Smooth muscle cell (in vitro differentiated cells): ENCODE data around the gene FASTK. TPM values are rescaled to one million over a fixed set of nuclear protein-coding genes. Genes with fewer than 3 reads are reported as not detected.

Source experiments
- DNase-seq: peaks from one replicate; lab custom pipeline; 2025; ENCODE audit not compliant: unreplicated experiment; lab: John Stamatoyannopoulos, UW
- H2AFZ ChIP-seq: fragments of 200-600 bp; sonication (generic); 2 replicates; pipeline ENCODE4 v1.6.0; 2016; ENCODE audit warnings: antibody characterized with exemption, low read depth, mild to moderate bottlenecking
- H3F3A ChIP-seq: fragments of 200-600 bp; sonication (generic); 2 replicates; pipeline ENCODE4 v1.6.0; 2017; ENCODE audit warnings: antibody characterized with exemption, low read depth
- H3K27ac ChIP-seq: fragments of 200-600 bp; sonication (generic); 2 replicates; pipeline ENCODE4 v1.5.1; 2016; ENCODE audit warnings: low read depth, mild to moderate bottlenecking
- H3K27me3 ChIP-seq: fragments of 200-600 bp; sonication (generic); 2 replicates; pipeline ENCODE4 v1.6.1; 2016; ENCODE audit warnings: low read depth, mild to moderate bottlenecking
- H3K36me3 ChIP-seq: fragments of 200-600 bp; sonication (generic); 2 replicates; pipeline ENCODE4 v1.5.1; 2016; ENCODE audit warnings: low read depth
- H3K4me1 ChIP-seq: fragments of 200-600 bp; sonication (generic); 2 replicates; pipeline ENCODE4 v1.5.1; 2016; ENCODE audit warnings: low read depth
- H3K4me2 ChIP-seq: fragments of 200-600 bp; sonication (generic); 2 replicates; pipeline ENCODE4 v1.6.0; 2016; ENCODE audit warnings: mild to moderate bottlenecking
- H3K4me3 ChIP-seq: fragments of 200-600 bp; sonication (generic); 2 replicates; pipeline ENCODE4 v1.5.1; 2016; ENCODE audit warnings: mild to moderate bottlenecking
- H3K79me2 ChIP-seq: fragments of 200-600 bp; sonication (generic); 2 replicates; pipeline ENCODE4 v1.6.0; 2016; ENCODE audit warnings: low read depth, mild to moderate bottlenecking
- H3K9ac ChIP-seq: fragments of 200-600 bp; sonication (generic); 2 replicates; pipeline ENCODE4 v1.6.0; 2016; ENCODE audit warnings: low read depth
- H3K9me3 ChIP-seq: fragments of 200-600 bp; sonication (generic); replicated peaks from 2 replicates; pipeline ENCODE4 v1.5.1; 2016; ENCODE audit warnings: low read depth
- H4K20me1 ChIP-seq: fragments of 200-600 bp; sonication (generic); 2 replicates; pipeline ENCODE4 v1.6.0; 2016; ENCODE audit warnings: low read depth
- CTCF ChIP-seq: fragments of 200-600 bp; sonication (generic); IDR thresholded peaks from 2 replicates; pipeline ENCODE4 v1.5.1; 2017; ENCODE audit warnings: borderline replicate concordance, mild to moderate bottlenecking, antibody characterized with exemption; ENCODE audit not compliant: insufficient read depth, poor library complexity, severe bottlenecking
- WGBS: methylation state at CpG from one replicate; pipeline ENCODE4 v1.1.7; 2016; ENCODE audit warnings: low lambda C conversion rate; 5-methylcytosine and 5-hydroxymethylcytosine counted together
- polyA plus RNA-seq: library from polyadenylated mRNA; unstranded; fragments of >200 nt; fragmentation: Nextera tagmentation; extraction: Ambion mirVana; gene quantifications from 2 replicates; pipeline ENCODE4 v1.2.1, GENCODE V29; 2016
- total RNA-seq: library from RNA; depleted of rRNA; stranded (reverse); fragments of >200 nt; gene quantifications from 2 replicates; pipeline ENCODE4 v1.2.3, GENCODE V29; 2014

FASTK gene
- total and polyA plus RNA-seq, 2 experiments from 2014 or later = 100 to 177 TPM

DNA sequence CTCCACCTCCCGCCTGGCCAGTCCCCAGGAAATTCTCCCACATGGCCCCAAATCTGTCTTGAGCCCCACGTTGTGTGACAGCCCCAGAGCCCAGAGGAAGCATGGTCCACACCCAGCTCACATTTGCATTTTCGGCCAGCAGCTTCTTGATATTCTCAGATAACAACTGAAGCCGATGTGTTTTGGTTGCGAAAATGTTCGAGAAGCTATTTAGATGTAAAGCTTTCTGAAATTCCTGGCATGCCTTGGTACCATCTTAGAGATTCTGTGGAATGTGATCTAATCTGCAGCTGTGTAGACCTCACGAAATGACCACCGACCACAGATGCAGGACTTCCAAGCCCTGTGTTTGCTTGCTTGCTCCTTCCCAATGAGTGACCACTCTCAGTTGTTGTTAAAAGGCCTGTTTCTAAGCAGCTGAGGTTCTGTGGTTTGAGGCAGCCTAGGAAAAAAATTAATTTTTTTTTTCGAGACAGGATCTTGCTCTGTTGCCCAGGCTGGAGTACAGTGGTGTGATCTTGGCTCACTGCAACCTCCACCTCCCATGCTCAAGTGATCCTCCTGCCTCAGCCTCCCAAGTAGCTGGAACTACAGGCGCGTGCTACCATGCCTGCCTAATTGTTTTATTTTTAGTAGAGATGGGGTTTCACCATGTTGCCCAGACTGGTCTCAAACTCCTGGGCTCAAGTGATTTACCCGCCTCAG, 12.4 kb downstream of the FASTK start:
- peak overlapping the region; percentile 19 for H3K27ac ChIP-seq
- H3F3A ChIP-seq = no peaks in the 10 kb centered on the region
- H3K4me3 ChIP-seq = no peak overlapping the region
- DNase-seq = no peak
- H3K36me3 ChIP-seq = no peaks in the 10 kb centered on the region
- no peak overlapping the region for H2AFZ ChIP-seq
- H3K27me3 ChIP-seq = no peaks in the 10 kb centered on the region
- H3K79me2 ChIP-seq = peaks cover 8% of the 10 kb centered on the region
- WGBS = 53% methylated on average over 11 of the region's 12 CpGs
- H4K20me1 ChIP-seq = peaks cover 64% of the 10 kb centered on the region
- no peaks in the 10 kb centered on the region for H3K4me1 ChIP-seq
- TF ChIP-seq CTCF = no peak
- no peak overlapping the region for H3K9ac ChIP-seq
- no peak overlapping the region for H3K4me2 ChIP-seq
- no peaks in the 10 kb centered on the region for H3K9me3 ChIP-seq

- H3F3A ChIP-seq = peaks cover 9% of the 10 kb centered on the region
- no peak overlapping the region for H3K4me2 ChIP-seq
- no peak overlapping the region for H3K9ac ChIP-seq
- no peaks in the 10 kb centered on the region for H3K36me3 ChIP-seq
- no peak overlapping the region for H2AFZ ChIP-seq
- H3K27ac ChIP-seq = no peak overlapping the region
- no peaks in the 10 kb centered on the region for H3K9me3 ChIP-seq
- peaks cover 81% of the 10 kb centered on the region for H4K20me1 ChIP-seq
- no peak for DNase-seq
- H3K79me2 ChIP-seq = peaks cover 8% of the 10 kb centered on the region
- TF ChIP-seq CTCF = no peak
- 95% methylated on average over 26 of the region's 39 CpGs for WGBS
- peaks cover 14% of the 10 kb centered on the region for H3K4me1 ChIP-seq
- H3K4me3 ChIP-seq = no peak overlapping the region
- H3K27me3 ChIP-seq = no peaks in the 10 kb centered on the region
These were observed 14.2 kb downstream of the FASTK start for GRCh38 chr7:151066273-151066974.

GRCh38 chr7:151065516-151065915, 15.1 kb downstream of the FASTK start:
- no peak overlapping the region for H3K4me3 ChIP-seq
- peaks cover 90% of the 10 kb centered on the region for H4K20me1 ChIP-seq
- no peak for DNase-seq
- H3K27ac ChIP-seq = no peak overlapping the region
- no peaks in the 10 kb centered on the region for H3K36me3 ChIP-seq
- peaks cover 14% of the 10 kb centered on the region for H3K79me2 ChIP-seq
- H3K9me3 ChIP-seq = no peaks in the 10 kb centered on the region
- no peak overlapping the region for H2AFZ ChIP-seq
- no peak for TF ChIP-seq CTCF
- peaks cover 23% of the 10 kb centered on the region for H3K4me1 ChIP-seq
- H3K27me3 ChIP-seq = no peaks in the 10 kb centered on the region
- peaks cover 10% of the 10 kb centered on the region for H3F3A ChIP-seq
- no peak overlapping the region for H3K9ac ChIP-seq
- no peak overlapping the region for H3K4me2 ChIP-seq
- WGBS = 93% methylated on average over 14 of the region's 14 CpGs
